GM21825 (cell line): ENCODE data around the gene DNAJC13.

Experiments used
- ATAC-seq: cut with Tn5 transposase; IDR thresholded peaks from one replicate; pipeline ENCODE4 v1.9.1; 2021; ENCODE audit warnings: mild to moderate bottlenecking, moderate library complexity; ENCODE audit not compliant: unreplicated experiment

The DNAJC13 gene

DNA sequence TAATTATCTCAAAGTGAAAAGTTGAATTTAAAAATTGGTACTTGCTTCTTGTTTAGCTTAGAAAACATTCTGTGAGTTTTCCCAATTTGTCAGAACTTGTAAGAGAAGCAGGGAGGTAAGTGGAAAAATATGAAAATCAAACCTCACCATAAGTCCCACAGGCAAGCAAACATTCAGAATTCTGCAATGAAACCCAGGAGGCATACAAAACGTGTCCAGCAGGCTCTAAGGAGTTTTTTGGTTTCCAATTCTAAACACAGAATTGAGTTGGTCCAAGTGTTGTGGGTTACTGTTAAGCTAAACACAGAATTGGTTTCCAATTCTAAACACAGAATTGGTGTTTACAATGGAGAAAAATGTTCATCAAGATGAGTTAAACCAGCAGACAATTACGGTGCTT lies 152.7 kb downstream of the DNAJC13 start:
- ATAC-seq, result no peak

DNA sequence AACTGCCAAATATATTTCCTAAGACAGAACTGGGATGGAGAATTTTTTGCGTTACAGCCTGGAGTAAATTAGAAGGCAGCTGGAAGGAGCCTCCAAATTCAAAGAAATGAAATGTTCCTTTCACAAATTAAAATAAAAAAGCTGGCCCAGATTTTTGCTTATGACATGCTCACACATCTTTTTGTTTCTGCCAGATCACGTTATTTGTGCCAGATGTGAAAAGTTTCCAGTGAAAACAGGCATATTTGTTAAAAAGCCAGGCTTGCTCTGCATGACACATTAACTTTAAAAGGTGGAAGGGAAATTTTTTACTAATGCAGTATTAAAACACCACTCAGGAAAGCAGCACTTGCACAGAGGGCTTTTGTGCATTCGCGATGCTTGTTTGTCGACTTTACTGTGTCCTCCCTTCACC lies 156.5 kb downstream of the DNAJC13 start:
- no peak for ATAC-seq

DNA sequence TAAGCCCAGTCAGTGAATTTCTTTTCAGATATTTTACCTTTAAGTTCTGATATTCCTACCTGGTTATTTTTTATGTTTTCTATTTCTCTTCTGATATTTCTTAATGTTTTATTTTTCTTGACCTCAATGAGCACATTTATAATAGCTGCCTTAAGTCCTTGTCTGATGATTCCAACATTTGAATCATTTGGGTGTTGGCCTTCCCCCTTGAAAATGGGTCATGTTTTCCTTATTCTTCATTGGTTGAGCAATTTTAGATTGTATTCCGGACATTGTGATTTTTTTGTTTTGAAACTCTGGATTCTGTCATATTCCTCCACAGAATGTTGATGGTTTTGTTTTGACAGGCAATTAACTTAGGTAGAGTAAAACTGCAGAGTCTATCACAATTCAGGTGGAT lies 170.1 kb downstream of the DNAJC13 start:
- ATAC-seq, result no peak
